ENCODE measurements around the gene OSMR. TPM values are rescaled to one million over a fixed set of nuclear protein-coding genes. Genes with fewer than 3 reads are reported as not detected.
A peak's percentile ranks its signal among the peaks of the same experiment; 100 is the strongest.

The OSMR gene
- polyA plus RNA-seq, 1 of the 3 experiments (the other 2 are of a cell fraction): 56.0 TPM

DNA sequence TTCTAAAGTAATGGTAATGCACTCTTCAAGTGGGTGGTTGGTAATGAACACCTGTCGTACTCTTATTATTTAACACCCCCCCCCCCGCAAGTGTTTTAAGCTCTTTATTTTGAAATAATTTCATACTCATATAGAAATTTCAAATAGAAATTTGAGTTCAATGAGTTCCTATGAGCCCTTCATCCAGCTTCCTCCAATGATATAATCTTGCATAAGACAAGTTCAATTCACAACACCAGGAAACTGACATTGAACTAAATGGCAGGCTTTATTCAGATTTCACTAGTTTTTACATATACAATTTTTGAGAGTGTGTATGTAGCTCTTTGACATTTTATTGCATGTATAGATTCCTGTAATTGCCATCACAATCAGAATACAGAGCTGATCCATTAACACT lies 30.9 kb upstream of the OSMR start:
- no peak overlapping the region for H3K4me2 ChIP-seq
- 98% methylated on average over 2 of the region's 2 CpGs for WGBS (ENCODE audit: low lambda C conversion rate)
- ChIA-PET CTCF (interaction anchor here (1.0 to 14.8 kb wide), 8 partner anchors 8 to 432 kb away, joined by 3 to 338 read pairs (median 4); no protein-coding TSS in a partner anchor), POLR2A (no interaction called here)
- no peaks in the 10 kb centered on the region for H3K79me2 ChIP-seq (ENCODE audit: insufficient read depth)
- H4K20me1 ChIP-seq (ENCODE audit: insufficient read depth): no peaks in the 10 kb centered on the region
- H3K9ac ChIP-seq: no peak overlapping the region
- TF ChIP-seq YY1 (IDR thresholded peaks at IDR 0.05; ENCODE audit: low read depth): no peak
- TF ChIP-seq, protein P1, sequence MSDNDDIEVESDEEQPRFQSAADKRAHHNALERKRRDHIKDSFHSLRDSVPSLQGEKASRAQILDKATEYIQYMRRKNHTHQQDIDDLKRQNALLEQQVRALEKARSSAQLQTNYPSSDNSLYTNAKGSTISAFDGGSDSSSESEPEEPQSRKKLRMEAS (IDR thresholded peaks at IDR 0.05; ENCODE audit: low read depth): no peak
- no peak for TF ChIP-seq JUND (IDR thresholded peaks at IDR 0.05)
- no peak for TF ChIP-seq FOXJ3 (CRISPR knock-in tag; IDR thresholded peaks at IDR 0.05)
- no peak for TF ChIP-seq TAF1 (IDR thresholded peaks at IDR 0.05; ENCODE audit: borderline replicate concordance, low read depth, low read length)
- TF ChIP-seq GABPA (IDR thresholded peaks at IDR 0.05; ENCODE audit: low read depth): no peak
- no peaks in the 10 kb centered on the region for H3K9me2 ChIP-seq
- H3K27ac ChIP-seq (ENCODE audit: low read depth in 2 of 2, low read length in 1 of 2): no peak overlapping the region
- H3K9me3 ChIP-seq: no peaks in the 10 kb centered on the region
- H3K27me3 ChIP-seq (ENCODE audit: insufficient read depth): no peaks in the 10 kb centered on the region
- DNase-seq: no peak
- peaks cover 0 to 4% of the 10 kb centered on the region in 2 experiments; a peak in 3 of 4 replicates for H3K4me1 ChIP-seq (ENCODE audit: control insufficient read depth in 1 of 2, insufficient read depth in 2 of 2, low read depth in 1 of 2, low read length in 1 of 2)
- peaks cover 0 to 10% of the 10 kb centered on the region in 2 experiments for H3K36me3 ChIP-seq (replicated peaks in 1 of 2; ENCODE audit: control insufficient read depth in 1 of 2, insufficient read depth in 2 of 2, low read length in 1 of 2)
- H3F3A ChIP-seq (replicated peaks; ENCODE audit: insufficient read depth): no peaks in the 10 kb centered on the region
- no peak overlapping the region for H2AFZ ChIP-seq (ENCODE audit: low read depth)
- H3K4me3 ChIP-seq (ENCODE audit: low read depth in 2 of 2, low read length in 1 of 2): no peak overlapping the region

DNA sequence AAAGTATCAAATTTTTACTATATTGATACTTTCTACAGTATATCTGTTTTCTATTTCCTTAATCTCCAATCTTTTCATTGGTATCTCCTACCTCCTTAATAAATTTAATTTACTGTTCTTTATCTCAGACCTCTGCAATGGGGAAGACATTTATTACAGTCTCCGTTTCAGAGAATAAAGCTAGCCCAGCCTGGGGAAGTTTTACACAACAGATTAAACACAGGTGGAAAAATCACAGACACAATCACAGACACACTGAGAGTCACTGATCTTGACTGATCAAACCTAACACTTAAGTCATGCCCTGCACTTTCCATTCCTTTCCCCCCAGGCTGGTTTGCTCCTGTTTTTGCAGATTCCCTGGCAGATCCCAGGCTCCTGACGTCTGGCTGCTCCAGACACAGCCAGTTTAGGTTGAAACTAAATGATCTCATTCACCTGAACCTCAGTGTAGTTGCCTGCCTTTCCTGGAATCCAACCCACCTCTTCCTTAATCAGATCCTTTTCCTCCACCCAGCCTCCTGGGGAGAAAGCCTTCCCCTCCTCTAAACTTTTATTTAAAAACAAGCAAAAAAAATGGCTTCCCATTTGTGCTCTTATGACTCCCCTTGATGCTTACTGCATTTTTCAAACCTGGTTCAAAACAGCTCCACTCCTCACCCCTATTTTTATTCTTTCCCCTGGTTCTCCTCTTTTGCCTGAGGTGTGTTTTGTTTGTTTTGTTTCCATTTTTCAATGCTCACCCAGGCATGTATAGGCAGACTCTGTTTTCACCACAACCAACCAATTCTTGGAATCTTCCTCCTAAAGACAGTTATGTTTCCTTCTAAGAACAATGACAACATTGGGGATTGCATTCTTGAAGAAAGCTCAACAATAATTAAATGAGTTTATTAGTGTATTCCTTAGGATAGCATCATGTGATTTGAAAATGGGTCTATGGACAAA lies 29.5 kb upstream of the OSMR start:
- Histone ChIP-seq H2AFZ (ENCODE audit: low read depth) (no peak overlapping the region), H3K79me2 (ENCODE audit: insufficient read depth) (no peaks in the 10 kb centered on the region), H3K4me3 (ENCODE audit: low read depth in 2 of 2, low read length in 1 of 2) (no peak overlapping the region), H3K27me3 (ENCODE audit: insufficient read depth) (no peaks in the 10 kb centered on the region), H3K9me3 (no peaks in the 10 kb centered on the region), H3K4me1 (ENCODE audit: control insufficient read depth in 1 of 2, insufficient read depth in 2 of 2, low read depth in 1 of 2, low read length in 1 of 2) (peaks cover 0 to 4% of the 10 kb centered on the region in 2 experiments; a peak in 2 of 4 replicates), H3F3A (replicated peaks; ENCODE audit: insufficient read depth) (peaks cover 4% of the 10 kb centered on the region), H3K36me3 (replicated peaks in 1 of 2; ENCODE audit: control insufficient read depth in 1 of 2, insufficient read depth in 2 of 2, low read length in 1 of 2) (peaks cover 0 to 13% of the 10 kb centered on the region in 2 experiments), H3K9me2 (no peaks in the 10 kb centered on the region), H3K4me2 (no peak overlapping the region), H4K20me1 (ENCODE audit: insufficient read depth) (no peaks in the 10 kb centered on the region), H3K9ac (no peak overlapping the region), H3K27ac (ENCODE audit: low read depth in 2 of 2, low read length in 1 of 2) (peak overlapping the region in 1 of 2 experiments; percentile 55; a peak in 1 of 4 replicates)
- POLR2A ChIA-PET: no interaction called here
- CTCF ChIA-PET: interaction anchor here (0.6 to 14.8 kb wide), 8 partner anchors 8 to 1404 kb away, joined by 3 to 338 read pairs (median 4); no protein-coding TSS in a partner anchor
- WGBS (ENCODE audit: low lambda C conversion rate): 38% methylated on average over 2 of the region's 2 CpGs
- TF ChIP-seq MEF2A (IDR thresholded peaks at IDR 0.05; ENCODE audit: borderline replicate concordance, low read depth) (no peak), CHD2 (IDR thresholded peaks at IDR 0.05; ENCODE audit: low read length, partially characterized antibody) (peak; percentile 54), RCOR1 (IDR thresholded peaks at IDR 0.05; ENCODE audit: low read length) (peak; percentile 22; the same call in 1 of the 2 replicates), EP300 (IDR thresholded peaks at IDR 0.05; ENCODE audit: borderline replicate concordance in 1 of 2, low read depth in 1 of 2, low read length in 1 of 2) (peak in 1 of 2 experiments; percentile 56; a peak in 2 of 4 replicates), GATA2 (CRISPR knock-in tag; IDR thresholded peaks at IDR 0.05) (peak; percentile 78)
- TF ChIP-seq, protein P2, sequence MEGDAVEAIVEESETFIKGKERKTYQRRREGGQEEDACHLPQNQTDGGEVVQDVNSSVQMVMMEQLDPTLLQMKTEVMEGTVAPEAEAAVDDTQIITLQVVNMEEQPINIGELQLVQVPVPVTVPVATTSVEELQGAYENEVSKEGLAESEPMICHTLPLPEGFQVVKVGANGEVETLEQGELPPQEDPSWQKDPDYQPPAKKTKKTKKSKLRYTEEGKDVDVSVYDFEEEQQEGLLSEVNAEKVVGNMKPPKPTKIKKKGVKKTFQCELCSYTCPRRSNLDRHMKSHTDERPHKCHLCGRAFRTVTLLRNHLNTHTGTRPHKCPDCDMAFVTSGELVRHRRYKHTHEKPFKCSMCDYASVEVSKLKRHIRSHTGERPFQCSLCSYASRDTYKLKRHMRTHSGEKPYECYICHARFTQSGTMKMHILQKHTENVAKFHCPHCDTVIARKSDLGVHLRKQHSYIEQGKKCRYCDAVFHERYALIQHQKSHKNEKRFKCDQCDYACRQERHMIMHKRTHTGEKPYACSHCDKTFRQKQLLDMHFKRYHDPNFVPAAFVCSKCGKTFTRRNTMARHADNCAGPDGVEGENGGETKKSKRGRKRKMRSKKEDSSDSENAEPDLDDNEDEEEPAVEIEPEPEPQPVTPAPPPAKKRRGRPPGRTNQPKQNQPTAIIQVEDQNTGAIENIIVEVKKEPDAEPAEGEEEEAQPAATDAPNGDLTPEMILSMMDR (IDR thresholded peaks at IDR 0.05): no peak
- TF ChIP-seq, protein P1 (IDR thresholded peaks at IDR 0.05; ENCODE audit: low read depth): no peak
- TF ChIP-seq, protein P3, sequence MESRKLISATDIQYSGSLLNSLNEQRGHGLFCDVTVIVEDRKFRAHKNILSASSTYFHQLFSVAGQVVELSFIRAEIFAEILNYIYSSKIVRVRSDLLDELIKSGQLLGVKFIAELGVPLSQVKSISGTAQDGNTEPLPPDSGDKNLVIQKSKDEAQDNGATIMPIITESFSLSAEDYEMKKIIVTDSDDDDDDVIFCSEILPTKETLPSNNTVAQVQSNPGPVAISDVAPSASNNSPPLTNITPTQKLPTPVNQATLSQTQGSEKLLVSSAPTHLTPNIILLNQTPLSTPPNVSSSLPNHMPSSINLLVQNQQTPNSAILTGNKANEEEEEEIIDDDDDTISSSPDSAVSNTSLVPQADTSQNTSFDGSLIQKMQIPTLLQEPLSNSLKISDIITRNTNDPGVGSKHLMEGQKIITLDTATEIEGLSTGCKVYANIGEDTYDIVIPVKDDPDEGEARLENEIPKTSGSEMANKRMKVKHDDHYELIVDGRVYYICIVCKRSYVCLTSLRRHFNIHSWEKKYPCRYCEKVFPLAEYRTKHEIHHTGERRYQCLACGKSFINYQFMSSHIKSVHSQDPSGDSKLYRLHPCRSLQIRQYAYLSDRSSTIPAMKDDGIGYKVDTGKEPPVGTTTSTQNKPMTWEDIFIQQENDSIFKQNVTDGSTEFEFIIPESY (IDR thresholded peaks at IDR 0.05; ENCODE audit: borderline replicate concordance, low read depth): no peak
- DNase-seq: peak; percentile 58

Measured in SK-N-SH (cell line).